GM19455 (cell line): ENCODE results near the gene MB21D2.

Experiments used
- ATAC-seq: cut with Tn5 transposase; IDR thresholded peaks from one replicate; pipeline ENCODE4 v1.9.1; 2021; ENCODE audit not compliant: unreplicated experiment

The MB21D2 gene

DNA sequence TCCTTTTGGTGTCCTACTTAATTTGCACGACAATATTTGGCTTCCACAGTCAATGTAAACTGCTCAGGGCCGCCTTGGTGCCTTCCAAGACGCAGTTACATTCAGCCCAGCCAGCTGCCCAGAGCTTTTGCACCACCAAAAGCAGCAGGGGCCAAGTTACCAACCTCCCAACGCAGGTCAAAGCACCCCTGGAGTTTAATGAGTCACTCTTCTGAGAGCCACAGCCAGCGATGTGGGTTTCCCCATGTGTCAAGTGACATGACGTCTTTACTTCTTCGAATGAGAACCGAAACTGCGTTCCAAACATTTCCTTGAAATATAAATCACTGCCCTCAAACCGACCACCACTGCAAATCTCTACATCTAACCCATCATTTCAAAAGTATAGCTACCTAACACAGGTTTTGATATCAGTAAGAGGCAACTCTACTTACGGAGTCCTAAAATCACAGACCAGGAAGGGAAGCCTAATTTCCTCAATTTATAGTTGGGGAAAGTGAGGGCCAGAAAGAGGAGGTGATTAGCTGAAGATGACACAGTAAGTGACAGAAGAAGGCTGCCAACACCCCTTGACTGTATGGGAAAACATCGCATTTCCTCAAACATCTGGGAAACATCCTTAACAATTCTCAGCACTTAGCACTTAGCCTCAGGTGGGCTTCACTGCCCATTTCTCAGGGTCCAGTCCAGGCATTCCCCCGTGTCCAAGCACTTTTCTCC, 24.5 kb downstream of the MB21D2 start:
- ATAC-seq, result peak; percentile 92

- no peak for ATAC-seq
These were observed 27.0 kb downstream of the MB21D2 start for GRCh38 chr3:192890347-192891335.

DNA sequence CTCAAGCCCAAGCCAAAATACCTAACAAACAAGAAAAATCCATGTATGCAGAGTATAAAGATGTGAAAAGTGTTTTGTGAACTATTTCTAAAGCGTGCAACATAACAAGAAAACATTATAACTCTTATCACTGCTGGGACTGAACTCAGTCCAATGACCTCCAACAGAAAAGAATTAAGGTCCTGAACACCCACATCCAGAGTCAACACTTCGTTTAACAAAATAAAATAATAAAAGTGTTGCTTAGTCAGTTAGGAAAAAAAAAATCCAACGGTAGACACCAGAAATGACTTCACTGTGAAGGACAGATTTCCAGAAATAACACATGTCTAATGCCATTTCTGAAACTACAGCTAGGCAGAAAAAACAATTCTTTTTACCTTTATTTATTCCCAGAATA, 28.0 kb downstream of the MB21D2 start:
- no peak for ATAC-seq

GRCh38 chr3:192888190-192888589, 29.5 kb downstream of the MB21D2 start:
- ATAC-seq, result no peak

DNA sequence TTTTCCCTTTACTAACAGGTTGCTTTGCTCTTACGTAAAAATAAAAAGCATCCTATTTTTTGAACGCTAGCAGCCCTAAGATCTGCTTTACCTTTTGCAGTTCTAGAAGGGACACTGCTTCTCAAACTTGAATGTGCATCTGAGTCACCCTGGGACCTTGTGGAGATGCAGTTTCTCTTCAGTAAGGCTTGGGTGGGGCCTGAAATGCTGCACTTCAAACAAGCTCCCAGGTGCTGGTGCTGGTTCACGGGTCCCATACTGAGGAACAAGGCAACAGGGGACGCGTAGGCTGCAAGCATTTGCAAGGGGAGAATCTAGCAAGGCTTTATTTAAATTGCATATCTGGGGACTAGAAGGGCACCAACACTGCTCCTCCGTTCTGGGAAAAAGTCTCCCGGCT, 30.0 kb downstream of the MB21D2 start:
- no peak for ATAC-seq

DNA sequence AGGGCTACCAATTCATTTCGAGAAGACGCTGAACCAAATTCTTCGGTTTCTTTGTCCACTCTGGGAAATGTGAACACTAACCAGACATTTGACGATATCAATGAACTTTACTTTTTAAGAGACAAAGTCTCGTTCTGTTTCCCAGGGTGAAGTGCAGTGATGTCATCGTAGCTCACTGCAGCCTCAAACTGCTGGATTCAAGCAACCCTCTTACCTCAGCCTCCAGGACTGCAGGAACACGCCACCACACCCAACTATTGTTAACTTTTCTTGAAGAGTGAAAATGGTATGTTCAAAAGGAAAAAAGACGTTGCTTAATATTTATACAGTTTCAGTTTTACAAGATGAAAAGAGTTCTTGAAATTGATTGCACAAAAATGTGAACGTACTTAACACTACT, 30.6 kb downstream of the MB21D2 start:
- no peak for ATAC-seq

GRCh38 chr3:192884777-192885773, 32.6 kb downstream of the MB21D2 start:
- no peak for ATAC-seq

GRCh38 chr3:192883512-192883911, 34.1 kb downstream of the MB21D2 start:
- no peak for ATAC-seq

GRCh38 chr3:192881159-192881786, 36.4 kb downstream of the MB21D2 start:
- ATAC-seq, result peak; percentile 56

- no peak for ATAC-seq
These were observed 37.3 kb downstream of the MB21D2 start for GRCh38 chr3:192880313-192880712.

- ATAC-seq, result no peak
These were observed 38.2 kb downstream of the MB21D2 start for GRCh38 chr3:192879346-192880031.

- no peak for ATAC-seq
These were observed 41.6 kb downstream of the MB21D2 start for GRCh38 chr3:192875971-192876565.

DNA sequence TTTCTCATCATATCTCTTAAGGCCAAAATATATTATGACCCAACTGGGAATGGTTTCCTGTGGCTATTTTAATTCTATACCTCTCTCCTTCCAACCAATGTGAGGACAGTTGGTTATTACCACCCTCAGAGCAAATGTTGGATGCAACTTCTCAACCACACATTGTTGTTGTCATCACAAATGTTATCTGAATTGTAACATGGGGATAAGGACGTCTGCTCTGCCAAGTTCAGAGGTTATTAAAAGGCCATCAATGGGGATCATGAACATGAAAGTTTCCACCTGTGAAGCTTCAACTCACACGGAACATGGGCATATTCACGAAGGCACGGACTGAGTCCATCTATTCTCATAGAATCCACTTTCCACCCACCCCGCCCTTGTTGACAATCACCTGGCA, 46.8 kb downstream of the MB21D2 start:
- no peak for ATAC-seq

DNA sequence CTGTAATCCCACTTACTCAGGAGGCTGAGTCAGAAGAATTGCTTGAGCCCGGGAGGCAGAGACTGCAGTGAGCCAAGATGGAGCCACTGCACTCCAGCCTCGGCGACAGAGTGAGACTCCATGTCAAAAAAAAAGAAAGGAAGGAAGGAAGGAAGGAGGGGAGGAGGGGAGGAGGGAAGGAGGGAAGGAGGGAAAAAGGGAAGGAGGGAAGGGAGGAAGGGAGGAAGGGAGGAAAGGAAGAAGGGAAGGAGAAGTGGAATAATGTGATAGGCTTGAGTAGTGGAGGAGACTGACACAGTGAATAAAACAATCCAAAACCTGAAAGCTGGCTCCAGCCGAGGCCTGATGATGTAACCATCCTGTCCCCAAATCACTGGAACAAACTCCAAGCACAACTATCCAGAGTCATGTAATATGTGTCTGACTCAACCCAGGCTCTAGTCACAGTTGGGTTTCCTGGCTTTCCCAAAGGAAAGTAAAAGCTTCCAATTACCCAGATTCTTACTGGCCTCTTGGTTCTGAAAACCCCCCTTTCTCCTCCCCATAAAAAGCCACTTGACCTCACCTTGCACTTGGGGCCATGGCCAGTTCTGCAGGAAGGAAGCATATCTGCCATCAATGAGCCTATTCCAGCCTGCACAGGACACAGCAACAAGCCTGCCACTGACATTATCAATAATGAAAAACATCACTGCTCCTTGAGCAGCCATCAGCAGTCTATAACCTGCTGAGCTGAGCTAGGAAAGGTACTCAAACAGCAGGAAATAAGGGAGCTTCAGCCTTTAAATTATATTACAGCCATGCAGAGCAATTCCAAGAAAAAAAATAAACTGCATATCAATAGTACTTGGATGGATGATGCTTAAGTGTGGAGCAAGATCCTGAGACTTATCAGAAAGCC, 48.3 kb downstream of the MB21D2 start:
- ATAC-seq, result no peak

DNA sequence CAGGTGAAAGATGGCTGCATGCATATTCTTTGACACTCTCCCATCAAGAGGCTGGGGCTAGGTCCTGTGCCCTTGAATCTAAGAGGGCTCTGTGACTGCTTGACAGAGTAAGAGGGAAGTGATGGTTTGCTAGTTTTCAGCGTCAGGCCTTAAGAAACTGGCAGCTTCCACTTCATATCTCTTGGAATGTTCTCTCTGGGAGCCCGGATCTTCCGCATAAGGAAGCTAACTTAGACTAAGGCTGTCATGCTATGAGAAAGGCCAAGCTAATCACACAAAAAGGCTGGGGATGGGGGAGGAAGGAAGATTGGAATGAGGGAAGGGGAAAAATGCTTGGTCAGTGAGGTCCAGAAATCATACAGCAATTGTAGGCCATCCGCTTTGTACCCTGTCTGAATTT, 50.0 kb downstream of the MB21D2 start:
- no peak for ATAC-seq

GRCh38 chr3:192866804-192867203, 50.9 kb downstream of the MB21D2 start:
- no peak for ATAC-seq

GRCh38 chr3:192864941-192865340, 52.7 kb downstream of the MB21D2 start:
- peak; percentile 83 for ATAC-seq

- ATAC-seq, result no peak
These were observed 54.6 kb downstream of the MB21D2 start for GRCh38 chr3:192863091-192863420.
